GM21825 (cell line): ENCODE data around the gene GRHL3.

Source experiments
- ATAC-seq: cut with Tn5 transposase; IDR thresholded peaks from one replicate; pipeline ENCODE4 v1.9.1; 2021; ENCODE audit warnings: mild to moderate bottlenecking, moderate library complexity; ENCODE audit not compliant: unreplicated experiment

Gene GRHL3

DNA sequence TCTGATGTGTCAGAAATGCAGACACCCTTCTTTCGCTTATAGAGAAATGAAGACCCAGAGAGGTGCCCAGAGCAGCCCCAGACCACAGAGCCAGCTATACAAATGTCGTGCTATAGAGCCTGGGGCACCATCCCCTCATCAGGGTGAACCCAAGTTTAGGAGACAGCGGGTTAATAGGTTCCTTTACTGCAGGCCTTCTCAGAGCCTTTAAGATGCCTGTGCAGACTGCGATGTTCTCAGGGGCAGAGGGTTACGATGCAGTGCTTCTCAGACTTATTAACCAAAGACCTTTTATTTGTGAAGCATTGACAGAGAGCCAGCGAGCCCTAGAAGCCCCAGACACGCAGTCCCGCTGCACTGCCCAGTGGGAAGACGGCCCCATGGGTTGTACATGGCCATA, 47.5 kb downstream of the GRHL3 start:
- ATAC-seq: no peak

DNA sequence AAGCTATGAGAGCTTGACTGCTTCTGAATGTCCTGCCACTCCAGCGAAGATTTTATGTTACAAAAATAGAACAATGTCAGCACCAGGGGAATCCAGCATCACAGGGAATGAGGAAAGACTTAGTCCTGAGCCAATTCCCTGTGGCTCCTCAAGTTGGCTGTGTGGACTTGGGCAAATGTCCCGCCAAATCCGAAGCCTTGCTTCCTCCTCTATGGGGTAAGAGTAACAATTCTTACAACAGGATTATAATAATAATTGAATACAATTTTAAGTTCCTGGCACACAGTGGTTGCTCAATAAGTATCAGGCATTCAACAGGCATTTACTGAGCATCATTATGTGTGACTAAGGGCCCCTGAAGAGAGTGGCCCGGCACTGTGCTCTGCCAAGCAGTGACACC, 50.0 kb downstream of the GRHL3 start:
- ATAC-seq: no peak

DNA sequence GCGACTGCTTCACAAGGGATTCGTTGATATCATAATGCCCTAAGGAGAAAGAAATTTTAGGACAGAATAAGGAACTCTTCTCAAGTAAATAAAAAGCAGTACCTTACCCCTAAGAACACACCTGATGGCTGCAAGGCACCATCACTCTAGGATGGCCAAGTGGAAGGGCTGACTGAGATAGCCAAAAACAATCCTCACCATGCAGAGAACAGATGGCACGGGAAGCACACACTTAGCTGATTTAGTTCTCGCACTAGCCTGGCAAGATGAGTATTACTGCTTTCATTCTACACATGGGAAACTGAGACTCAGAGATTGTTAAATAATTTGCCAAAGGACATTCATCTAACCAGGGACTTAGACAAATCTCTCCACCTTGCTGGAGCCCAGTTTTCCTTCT, 50.6 kb downstream of the GRHL3 start:
- no peak for ATAC-seq

DNA sequence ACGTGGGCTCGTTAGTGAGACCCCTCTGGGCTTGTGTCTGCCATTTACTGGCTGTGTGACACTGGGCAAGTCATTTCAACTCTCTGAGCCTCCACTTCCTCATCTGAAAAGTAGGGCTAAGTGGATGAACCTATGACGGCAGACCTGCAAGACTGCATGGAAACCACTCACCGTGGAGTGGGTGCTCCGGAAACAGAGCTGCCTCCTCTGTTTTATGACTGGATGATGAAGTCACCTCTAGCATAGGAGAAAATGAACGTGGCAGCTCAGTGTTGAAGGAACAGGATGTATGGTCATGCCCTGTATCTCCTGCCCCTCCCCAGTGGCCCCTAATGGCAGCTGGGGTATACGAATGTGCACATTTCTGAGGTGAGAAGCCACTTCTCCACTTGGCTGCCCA, 53.9 kb downstream of the GRHL3 start:
- ATAC-seq: no peak

DNA sequence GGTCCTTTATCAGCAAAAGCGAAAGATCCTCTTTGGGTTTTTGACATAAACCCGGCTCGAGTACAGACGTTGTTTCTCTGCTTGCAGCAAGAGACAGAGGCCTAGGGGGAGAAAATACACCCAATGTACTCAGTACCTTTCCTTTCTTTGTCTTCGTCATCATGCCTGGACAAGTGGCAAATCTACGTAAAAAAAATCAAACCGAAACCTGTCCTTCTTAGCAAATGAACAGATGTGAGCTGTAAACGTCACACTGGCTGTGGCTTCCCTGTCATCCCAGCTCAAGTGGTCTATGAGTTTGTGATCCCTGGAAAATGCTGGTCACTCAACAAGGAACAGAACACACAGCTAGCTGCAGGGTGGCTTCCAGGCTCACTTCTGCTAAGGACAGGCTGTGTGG, 54.6 kb downstream of the GRHL3 start:
- no peak for ATAC-seq

DNA sequence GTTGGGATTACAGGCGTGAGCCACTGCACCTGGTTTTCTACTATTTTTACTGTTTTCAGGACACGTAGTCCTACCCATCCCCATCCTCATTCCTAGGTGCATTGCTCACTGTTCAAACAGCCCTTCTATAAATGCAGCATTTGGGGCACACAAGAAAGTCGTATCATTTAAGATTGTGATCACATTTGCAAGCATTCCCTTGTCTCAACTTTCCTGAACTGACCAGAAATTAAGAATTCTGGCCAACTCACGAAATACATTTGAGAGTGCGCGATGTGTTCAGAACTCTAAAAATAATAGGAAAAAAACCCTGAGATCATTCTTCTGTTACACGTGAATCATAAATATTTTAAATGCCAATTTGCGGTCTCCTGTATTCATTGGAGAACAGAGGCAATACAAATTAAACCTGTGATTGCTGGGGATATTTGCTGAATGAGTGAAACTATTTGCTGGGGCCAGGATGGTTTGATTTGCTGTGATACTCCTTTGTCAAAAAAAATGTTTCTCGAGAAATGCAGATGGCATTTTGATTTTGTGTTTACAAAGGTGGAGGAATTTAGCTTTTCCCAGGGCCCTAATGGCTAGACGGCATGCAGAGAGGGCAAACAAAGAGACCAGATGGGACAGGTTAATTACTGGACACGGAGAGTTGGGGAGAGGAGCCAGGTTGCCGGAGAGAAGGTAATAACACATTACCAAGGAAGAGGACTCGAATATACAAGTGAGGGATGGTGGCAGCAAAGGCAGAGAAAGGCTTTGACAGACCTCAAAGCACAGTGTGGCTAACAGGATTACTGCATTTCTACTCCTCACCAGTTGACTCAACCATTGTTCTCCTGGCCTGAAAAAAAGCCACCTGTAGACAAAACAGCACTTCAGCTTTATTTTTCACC, 56.0 kb downstream of the GRHL3 start:
- no peak for ATAC-seq

DNA sequence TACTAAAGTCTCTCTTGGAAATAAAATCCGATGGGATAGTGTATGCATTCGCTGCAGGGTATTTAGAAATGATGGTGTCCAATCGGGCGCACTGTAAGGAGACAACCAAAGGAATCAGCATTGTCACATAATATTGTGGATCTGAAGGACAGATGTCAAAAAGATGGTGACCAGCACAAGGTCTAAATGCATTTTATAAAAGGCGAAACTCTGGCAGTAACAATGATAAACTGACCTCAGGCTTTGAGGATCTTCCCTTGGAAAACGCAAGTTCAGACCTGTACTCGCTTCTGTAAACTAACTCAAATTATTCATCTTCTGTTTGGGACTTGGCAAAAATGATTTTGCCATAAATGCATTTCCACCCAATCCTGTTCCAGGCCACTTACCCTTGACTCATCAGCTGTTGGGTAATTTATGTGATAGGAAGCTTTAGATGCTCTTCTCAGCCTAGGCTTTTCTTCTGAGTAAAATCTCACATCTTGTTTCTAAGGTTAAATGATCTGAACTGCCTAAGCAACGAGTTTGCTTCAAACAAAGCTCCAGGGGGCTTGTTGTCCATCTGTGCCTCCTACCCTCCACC, 60.7 kb downstream of the GRHL3 start:
- no peak for ATAC-seq

DNA sequence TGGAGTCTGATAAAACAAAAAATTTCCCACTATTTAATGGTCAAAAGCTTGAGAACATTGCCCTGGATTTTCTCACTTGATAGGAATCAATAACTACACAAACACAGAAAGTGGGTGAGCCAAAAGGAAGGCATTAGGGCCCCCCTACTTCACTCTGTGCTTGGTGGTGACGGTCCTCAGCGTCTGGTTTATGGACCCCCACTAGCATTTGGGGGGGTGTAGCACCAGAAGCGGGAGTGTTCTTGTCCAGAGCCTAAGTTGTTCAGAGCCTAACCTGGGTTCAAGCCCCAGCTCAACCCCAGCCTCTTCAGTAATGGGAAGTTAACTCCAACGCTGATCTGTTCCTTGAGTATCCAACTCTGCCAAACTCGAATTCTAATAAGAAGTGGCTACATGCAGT, 61.4 kb downstream of the GRHL3 start:
- ATAC-seq: no peak

DNA sequence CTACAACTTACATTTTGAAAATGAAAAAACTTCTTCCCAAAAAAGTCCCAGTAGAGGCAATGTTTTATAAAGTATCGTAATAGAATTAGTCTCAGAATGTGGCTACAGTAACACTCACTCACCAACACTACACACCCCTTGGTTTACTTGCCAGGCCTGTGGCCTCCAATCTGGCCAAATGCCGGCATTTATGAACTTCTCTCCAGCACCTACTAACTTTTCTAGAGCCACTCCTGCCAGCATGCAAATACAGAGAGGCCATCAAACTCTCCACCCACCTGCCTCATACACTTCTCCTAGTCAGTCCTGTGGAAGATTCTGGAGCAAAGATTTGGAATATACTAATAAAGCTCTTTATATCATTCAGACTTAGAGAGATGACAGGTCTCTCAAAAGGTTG, 62.1 kb downstream of the GRHL3 start:
- ATAC-seq: no peak

DNA sequence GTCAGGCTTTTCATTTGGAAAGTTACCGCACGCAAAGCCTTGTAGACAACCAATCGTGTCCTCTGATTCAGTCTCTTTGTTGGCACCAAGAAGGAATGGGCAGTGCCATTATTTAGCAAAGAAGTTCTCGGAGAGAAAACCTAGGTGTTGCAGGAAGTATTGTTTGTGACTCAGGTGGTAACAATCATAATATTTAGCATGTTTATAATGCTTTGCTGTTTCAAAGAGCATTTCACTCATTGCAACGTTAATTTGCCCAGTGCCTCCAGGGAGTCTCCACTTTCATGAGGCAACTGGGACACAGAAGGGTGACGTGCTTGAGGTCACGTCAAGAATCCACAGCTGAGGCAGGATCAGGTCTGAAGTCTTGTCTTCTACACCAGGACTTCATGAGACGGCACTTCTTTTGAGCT, 63.0 kb downstream of the GRHL3 start:
- no peak for ATAC-seq

DNA sequence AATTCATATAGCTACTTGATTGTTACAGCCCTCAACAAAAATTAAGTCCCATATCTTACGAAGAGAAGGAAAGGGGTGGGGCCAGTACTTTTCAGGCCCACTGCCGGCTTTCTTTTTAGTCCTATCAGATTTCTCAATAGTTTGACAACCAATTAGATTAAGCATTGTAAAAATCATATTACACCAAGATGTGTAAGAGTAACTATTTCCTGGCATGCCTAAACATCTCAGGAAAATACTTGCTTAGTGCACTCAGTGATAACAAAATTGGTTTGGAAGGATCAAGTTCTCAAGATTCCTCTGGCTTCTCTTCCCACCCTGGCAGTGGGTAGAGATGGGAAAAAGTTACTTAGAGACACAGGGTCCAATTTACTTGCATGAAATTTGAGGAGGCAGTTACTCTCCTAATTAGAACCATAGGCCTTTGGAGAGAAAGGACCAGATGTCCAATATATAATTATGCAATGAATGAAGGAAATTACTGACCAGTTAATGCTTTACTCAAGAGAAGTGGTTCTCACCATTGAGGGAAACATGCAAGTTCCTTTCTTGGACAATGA, 64.3 kb downstream of the GRHL3 start:
- ATAC-seq: no peak

DNA sequence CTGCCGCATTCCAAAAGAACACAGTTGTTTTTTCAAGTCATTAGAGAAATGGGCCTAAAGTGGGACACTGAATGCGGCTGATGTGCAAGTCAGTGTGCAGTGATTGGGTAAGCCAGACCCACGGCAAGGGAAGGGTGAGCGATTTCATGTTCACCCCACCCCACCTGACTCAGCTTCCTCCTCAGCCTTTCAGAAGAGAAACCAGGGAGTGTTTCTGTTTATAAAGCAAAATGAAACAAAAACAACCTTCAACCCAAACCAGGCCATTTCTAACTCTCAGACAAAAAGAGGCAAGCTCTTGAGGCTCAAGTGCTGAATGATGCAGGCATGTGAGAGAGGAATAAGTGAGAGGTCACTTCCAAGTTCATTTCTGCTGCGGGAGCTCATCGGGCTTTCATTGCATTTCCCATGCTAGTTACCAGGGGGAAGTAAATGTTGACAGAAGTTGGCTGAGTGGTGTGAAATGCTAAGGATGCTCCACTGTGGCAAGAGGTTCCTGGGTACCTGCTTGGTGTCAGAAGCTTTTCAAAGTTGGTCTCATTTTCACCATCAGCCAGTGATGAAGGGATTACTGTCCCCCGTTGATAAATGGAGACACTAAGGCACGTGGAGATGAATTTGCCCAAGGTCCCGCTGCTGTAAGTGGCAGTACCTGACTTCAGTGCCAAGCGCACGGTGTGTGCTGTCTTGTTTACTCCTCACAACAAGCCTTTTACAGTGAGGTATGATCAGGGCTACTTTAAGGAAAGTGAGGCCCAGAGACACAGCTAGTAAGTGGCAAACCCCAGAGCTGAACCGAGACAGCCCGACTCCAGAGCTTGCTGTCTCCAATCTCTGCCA, 65.3 kb downstream of the GRHL3 start:
- peak; percentile 59 for ATAC-seq

DNA sequence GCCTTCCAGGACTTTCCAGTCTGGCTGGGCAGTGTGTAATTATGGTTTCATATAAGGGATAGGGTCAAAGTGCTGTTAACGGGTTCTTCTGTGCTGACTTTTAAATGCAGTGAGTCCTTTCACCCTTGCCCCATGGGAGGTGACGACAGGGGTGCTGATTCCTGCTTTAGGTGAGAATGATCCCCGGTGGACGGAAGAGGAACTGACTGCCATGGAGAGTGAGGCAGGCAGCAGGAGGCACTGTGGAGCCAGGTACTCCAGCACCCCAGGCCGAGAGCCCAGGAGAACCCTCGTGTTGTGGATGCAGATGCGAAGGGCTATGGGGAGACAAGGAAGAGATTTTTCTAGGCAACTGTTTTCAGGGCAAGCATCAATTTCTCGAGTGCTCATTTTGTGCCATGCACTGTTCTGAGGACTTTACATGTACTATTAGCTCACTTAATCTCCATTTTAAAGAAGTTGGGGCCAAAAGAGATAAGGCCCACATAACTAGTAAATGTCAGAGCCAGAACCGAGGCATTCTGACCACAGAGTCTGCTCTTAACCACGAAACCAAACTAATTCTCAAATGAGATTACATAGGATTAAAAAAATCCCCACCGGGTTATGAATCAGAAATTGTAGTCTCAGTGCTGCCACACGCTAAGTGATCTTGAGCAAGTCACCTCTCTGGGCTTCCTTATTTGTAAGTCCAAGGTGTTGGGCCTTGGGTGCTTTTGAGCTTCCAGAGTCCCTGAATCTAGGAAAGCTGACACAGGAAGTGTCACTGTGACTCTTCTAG, 66.2 kb downstream of the GRHL3 start:
- no peak for ATAC-seq

DNA sequence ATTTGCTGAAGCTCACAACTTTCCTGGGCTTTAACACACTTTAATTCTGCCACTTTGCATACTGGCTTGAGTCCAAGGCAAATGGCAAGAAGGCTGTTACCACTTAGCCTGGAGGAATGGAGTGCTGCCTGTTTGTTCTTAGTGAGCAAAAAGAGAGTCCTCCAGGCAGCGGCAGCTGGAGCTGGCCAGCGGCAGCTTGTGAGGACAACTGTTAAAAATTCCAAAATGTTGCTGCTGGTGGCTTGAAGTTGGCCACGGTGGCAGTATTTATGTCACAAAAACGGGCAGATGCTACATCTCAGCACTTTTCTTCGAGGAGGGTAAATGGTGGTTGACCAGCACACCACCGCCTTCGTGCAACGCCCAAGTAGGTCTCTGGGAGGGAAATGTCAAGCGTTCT, 67.1 kb downstream of the GRHL3 start:
- ATAC-seq: no peak

DNA sequence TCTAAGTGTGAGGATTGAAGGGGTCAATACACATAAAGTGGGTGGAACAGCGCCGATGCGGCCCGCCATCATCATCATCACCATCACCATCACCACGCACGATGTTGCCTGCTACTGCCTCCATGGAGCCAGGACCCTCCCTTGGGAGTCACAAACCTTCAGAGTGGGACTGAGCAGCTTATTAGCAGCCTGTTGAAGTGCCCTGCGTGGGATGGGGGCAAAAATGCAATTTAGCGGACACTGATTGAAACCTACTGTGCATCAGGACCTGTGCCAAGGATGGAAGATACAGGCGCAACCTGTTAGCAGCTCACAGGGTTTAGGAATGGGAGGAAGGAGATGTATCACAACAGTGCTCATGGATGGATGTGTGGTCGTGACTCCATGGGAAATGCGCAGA, 67.8 kb downstream of the GRHL3 start:
- ATAC-seq: no peak

DNA sequence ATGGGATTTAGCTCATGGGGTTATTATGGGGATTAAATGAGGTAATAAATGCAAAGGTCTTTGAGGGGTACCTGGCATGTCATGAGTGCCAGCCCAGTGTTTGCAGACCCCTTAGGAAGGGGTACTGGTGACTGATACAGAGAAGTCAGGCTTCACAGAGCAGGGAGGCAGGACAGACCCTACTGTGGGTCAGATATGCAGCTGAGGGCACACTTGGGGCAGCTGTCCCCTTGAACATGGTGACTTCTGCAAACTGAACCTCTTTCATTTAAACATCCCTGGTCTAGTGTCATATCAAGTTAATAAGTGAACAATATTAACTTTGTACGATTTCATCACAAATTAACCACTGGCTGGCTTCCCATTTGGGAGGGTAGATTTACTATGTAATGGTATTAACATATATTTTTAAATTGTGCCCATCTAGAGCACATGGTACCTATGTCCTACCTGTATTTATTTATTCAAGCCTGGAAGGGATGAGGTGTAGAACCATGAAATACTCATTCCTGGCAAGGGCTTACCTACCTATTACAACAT, 68.5 kb downstream of the GRHL3 start:
- ATAC-seq: no peak

DNA sequence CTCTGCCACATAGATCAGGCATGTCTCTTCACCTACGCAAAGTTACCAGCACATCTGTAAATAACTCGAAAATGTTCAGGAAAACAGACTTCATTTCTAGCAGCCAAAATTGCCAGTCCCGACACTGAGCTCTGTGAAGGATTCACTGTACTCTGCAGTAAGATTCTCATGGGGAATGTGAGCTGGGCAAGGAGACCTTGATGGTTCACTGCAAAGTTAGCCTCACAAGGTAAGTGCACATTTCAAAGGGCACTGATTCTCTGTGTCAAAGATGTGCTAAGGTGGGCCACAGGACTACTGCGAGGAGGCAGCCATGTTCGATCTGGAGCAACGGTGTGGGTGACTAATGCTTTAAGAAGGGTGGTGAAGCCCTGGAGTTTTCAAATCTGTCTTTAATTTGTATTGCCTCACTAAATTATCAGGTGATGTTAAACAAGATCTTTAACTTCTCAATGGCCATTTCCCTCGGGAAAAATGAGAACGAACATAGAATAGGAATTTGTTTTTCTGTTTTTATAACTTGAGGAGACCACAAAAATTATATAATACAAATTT, 69.3 kb downstream of the GRHL3 start:
- no peak for ATAC-seq

DNA sequence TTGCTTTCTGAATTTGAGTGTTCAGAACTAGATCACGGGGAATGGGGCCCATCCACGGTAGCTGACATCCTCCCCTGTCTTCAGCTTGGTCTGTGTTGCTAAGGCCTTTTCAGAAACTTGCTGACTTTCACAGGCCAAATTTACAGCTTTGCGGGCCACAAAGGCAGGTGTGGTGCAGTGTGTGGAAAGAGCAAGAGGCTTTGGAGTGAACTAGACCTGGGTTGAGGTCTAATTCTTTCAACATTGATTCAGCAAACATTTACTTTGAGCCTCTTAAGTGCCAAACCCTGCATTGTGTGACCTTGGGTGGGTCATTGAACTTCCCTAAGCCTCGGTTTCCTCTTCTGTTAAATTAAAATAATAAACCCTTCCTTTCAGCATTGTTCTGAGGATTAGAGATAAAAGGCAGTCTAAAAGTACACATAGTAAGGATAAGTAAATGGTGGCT, 70.1 kb downstream of the GRHL3 start:
- ATAC-seq: no peak

DNA sequence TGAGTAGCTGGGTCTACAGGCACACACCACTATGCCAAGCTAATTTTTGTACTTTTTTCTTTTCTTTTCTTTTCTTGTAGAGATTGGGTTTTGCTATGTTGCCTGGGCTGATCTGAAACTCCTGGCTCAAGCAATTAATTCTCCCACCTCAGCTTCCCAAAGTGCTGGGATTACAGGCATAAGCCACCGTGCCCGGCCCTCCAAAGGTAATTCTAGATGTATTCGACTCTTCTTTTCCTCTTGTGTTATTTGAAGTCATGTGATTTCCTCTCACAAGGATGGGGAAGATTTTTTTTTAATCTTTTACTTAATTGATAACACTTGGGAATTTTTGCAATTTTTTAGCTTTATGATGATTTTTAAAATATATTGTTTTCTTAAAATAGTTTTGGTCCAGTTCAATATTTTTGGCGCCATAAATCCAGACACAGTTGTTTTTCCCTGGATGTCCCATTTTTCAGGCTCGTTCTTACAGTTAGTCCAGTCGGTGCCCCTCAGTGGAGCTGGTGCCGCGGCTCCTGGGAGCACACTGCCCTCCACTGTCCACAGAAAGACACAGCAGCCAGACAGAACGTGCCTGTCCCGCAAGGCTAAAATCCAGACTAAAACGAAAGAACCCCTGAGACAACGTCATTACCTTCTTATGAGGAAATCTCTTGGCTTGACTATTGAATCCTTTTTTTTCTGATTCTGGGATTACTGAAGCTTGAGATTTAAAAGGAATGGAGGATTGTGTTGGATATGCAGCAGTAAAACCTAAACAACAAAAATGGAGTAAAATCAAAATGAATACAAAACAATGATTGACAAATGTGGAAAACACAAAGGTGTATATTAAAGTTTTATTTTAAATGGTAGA, 72.0 kb downstream of the GRHL3 start:
- ATAC-seq: peak; percentile 47
